Medulla oblongata (tissue), 1 donor: ENCODE measurements around the gene ARL15.
A peak's percentile ranks its signal among the peaks of the same experiment; 100 is the strongest.

ENCODE experiments used
- DNase-seq: peaks from one replicate; pipeline ENCODE4 v3.0.0-alpha.2; 2015; ENCODE audit errors: extremely low spot score

ARL15 gene

GRCh38 chr5:54207566-54207965, 102.8 kb downstream of the ARL15 start:
- no peak for DNase-seq

DNA sequence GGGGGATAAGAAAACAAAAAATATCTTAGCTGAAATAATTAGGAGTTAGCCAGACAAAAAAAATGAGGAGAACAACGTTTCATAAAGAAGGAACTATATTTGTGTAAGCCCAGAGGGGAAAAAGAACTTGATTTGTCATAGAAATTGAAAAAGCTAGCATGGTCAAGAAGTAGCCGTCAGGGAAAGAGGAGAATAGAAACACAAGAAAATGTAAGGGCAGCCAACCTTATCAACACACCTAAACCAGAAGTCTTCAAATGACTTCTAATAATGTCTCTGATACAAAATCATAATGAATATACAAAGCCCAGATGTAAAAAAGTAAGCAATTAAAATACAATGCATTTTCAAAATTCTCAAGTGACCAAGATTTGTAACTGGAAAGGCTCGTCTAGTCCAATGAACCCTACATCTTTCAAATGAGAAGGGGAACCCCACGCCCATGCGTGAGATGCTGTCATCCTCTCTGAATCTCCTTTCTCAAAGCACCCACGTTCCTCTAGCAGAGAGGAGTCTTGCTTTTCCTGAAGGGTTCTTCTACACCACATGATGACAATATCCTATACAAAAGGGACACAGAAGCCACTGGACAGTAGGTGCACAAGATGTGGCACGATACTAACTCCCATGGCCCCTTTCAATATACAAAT, 103.7 kb downstream of the ARL15 start:
- no peak for DNase-seq

DNA sequence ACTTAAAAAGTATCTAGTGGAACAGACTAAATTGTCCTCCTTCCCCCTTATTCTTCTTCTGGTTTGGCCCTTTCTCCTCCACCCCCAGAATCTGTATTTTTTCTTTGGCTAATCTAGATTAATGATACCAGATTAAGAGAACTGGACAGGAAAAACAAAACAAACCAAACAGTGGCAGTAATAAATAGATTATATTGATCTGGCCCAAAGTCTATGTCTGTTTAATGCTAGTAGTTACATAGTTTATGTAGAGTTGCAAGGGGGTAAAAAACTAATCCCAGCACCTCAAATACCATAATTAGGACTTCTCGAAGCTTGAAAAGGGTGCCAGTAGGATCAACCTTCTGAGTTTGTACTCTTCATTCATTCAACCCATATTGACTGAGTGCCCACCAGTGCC, 104.5 kb downstream of the ARL15 start:
- no peak for DNase-seq

GRCh38 chr5:54205453-54205852, 104.9 kb downstream of the ARL15 start:
- no peak for DNase-seq

DNA sequence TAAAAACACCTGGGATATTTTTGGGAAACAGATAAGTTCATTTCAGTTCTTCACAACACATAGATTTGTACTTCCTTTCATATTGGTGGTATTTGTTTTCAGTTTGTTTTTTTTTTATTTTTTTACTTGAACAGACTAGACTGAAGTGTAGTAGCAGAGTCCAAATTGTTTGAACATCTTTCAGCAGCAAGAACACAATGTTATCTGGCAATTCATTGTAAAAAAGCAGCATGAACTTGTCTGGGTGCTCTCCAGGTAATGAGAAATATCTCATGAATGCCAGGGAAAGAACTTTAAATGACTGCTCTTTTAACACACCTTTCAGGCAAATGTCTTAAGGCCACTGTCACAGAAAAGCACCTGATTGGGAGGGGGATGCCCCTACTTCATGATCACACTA, 113.4 kb downstream of the ARL15 start:
- no peak for DNase-seq

- no peak for DNase-seq
These were observed 114.7 kb downstream of the ARL15 start for GRCh38 chr5:54195701-54196100.

GRCh38 chr5:54194318-54194717, 116.1 kb downstream of the ARL15 start:
- DNase-seq, result no peak

DNA sequence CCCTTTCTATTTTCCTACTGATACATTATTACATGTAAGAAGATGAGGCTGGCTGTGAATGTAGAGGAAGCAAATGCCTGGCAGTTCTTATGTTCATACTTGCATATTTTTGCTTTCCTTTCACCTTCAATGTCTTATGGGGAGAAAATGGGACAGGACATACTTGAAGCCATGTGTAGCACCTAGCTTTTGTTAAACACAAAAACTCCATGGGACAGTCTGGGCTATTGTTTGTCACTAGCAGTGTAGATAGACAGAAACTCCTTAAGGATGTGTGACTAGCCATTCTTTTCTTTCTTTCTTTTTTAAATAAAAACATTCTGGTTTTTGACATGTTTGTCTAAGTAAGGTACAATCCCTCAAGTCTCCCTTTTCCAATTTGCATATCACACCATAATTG, 122.7 kb downstream of the ARL15 start:
- no peak for DNase-seq

GRCh38 chr5:54186912-54187445, 123.4 kb downstream of the ARL15 start:
- peak; percentile 30 for DNase-seq

DNA sequence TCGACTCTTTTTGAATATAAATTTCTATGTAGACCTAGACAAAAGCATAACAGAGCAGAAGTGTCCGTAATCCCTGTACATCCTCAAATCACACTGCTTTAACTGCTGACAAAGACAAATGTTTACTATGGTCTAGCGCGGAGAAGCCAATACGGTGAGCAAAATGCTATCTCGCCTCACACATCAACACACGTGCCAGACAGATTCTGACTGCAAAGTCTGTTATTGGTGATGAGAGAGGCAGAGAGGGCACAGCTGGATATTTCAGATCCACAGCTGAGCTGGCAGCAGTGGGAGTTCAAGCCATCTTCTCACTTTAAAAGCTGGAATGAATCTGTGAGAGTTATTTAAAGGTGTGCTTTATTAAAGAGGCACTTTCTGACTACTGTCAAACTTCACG, 124.3 kb downstream of the ARL15 start:
- no peak for DNase-seq

GRCh38 chr5:54184806-54185205, 125.6 kb downstream of the ARL15 start:
- no peak for DNase-seq

GRCh38 chr5:54180630-54181031, 129.7 kb downstream of the ARL15 start:
- DNase-seq, result no peak

DNA sequence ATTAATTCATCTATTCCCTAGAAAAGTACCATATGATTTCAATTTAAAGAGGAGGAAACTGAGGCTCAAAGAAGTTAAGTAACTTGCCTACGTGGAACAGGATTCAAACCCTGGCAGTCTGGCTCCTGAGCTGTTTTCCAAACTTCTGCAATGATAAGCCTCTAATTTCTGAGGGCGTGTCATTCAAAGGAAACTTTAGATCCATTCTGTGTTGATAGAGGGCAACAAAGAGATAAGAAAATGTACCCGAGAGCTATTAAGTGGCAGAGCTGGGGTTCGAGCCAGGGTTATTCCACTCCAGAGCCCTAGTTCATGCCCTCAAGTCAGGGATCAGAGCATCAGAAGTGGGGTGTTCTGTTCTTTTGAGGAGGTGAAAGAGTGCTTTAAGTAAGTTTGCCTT, 131.4 kb downstream of the ARL15 start:
- DNase-seq, result no peak

DNA sequence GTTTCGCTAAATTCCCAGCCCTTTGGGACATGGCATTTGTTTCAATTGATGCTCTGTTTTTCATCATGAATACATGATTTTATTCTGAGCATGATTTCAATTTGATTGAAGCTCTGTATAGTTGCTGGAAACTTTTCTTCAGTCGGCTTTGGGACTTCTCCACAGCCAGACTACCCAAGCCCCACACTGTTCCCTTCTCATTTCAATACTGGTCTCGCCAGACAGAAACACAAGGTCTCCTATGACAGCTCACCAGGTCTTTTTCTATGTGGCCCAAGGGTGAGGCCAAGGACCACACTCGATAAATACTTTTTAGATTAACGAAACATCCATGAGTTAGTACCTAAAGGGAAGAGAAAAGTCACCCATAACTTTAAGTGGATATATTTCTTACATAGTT, 132.2 kb downstream of the ARL15 start:
- peak; percentile 10 for DNase-seq

DNA sequence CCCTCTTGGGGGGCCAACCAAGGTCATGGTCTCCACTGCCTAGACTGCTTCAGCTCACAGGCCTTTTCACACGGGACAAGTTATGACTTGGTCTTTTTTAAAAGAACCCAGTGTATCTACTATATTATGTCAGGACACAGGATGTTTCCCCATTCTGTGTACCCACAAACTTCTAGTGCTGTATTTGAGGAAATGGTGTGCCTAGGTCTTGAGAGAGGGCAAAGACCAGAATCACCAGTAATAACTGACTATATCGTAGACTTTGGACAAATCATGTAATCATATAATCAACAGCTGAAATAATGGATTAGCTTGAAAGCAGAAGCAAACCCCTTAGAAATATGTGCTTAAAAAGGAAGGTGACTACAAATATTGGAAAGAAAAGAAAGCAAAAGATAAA, 133.3 kb downstream of the ARL15 start:
- DNase-seq, result no peak

GRCh38 chr5:54176066-54176830, 134.1 kb downstream of the ARL15 start:
- peak; percentile 72 for DNase-seq

DNA sequence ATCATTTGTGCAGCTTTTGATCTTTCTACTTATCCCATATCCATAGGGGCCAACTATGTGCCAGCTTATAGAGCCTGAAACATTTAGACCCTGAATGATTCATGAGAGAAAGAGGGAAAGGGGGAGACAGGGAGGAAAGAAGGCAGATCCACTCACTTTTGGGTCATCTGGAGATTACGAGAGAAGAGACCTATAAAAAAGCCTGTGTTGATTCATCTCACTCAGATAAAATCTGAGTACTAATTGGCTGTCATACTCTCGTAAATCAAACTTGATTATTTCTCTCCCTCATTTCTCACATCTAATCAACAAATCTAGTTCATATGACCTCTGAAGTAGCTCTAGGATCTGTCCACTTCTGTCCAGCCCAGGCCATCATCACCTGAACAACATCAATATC, 137.1 kb downstream of the ARL15 start:
- DNase-seq, result no peak

- no peak for DNase-seq
These were observed 138.6 kb downstream of the ARL15 start for GRCh38 chr5:54171645-54172384.

GRCh38 chr5:54165687-54166086, 144.7 kb downstream of the ARL15 start:
- DNase-seq, result no peak

DNA sequence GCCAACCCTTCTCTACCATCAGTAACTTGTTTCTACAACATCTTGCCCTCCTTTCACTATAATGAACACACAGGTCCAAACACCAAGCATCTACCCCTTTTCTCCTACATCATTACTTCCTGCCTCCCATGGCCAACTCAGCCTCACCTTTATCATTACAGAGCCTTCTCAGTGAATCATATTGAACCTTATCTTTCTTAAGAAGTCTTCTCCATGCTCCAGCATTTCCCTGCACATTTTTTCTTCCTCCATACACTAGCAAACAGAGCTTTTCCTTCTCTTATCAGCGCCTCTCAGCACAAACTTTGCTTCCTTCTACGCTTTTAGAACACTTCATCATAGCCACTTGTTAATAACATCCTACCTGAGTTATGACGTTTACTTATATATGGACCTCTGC, 148.2 kb downstream of the ARL15 start:
- no peak for DNase-seq

DNA sequence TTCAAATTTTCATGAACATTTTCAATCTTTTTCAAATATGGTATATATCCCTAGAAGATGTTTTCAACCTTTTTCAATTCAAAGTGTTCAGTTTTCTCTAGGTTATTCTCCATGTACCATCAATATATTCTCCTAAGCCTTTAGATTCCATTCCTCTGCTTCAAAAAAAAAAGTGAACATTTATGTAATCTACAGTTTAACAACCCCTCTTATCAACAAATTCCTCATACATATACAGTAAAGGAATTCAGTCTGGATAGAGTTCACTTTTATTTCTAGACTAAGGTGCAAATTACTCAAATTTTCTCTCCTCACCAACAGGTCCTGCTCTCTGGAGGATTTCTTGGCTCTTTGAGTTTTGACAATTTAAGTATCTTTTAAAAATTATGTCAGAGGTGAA, 150.0 kb downstream of the ARL15 start:
- DNase-seq, result no peak

- no peak for DNase-seq
These were observed 150.5 kb downstream of the ARL15 start for GRCh38 chr5:54159893-54160195.
